SK-N-SH (cell line): ENCODE results near the gene UNKL. TPM values are rescaled to one million over a fixed set of nuclear protein-coding genes. Genes with fewer than 3 reads are reported as not detected.
"Not testable (repeated sequence)": the region's sequence is repeated elsewhere in the genome, so short reads cannot be mapped to it uniquely, and the experiment has no call there.

ENCODE experiments used
- CTCF ChIA-PET: fragments of 300-600, 350-600 bp; formaldehyde crosslinking; extraction: SDS; loops from one replicate; lab custom pipeline; 2021; lab: Yijun Ruan, JAX
- POLR2A ChIA-PET: fragments of 350-600 bp; sonication (Branson Sonifier 250); formaldehyde crosslinking; extraction: SDS; loops from one replicate; lab custom pipeline; 2020; ENCODE audit warnings: antibody characterized with exemption, inconsistent platforms; lab: Yijun Ruan, JAX
- DNase-seq: peaks from one replicate; pipeline ENCODE4 v3.0.0; 2012
- H2AFZ ChIP-seq: fragments of 200-600 bp; sonication (generic); 2 replicates; pipeline ENCODE4 v1.8.1; 2016; ENCODE audit warnings: antibody characterized with exemption, mild to moderate bottlenecking, low read depth
- H3F3A ChIP-seq: fragments of 200-600 bp; sonication (generic); replicated peaks from 2 replicates; pipeline ENCODE3; 2016; ENCODE audit warnings: antibody characterized with exemption, mild to moderate bottlenecking; ENCODE audit not compliant: insufficient read depth
- H3K27ac ChIP-seq, 2 experiments: fragments of 200-500 bp in 1 of 2; fragments of 200-600 bp in 1 of 2; sonication (Bioruptor generic) in 1 of 2; sonication (generic), shearing (Covaris generic) in 1 of 2; 2 replicates each; pipeline versions ENCODE4 v1.5.1 to v1.6.1; 2014 to 2016; ENCODE audit warnings: low read depth in 2 of 2, inconsistent platforms in 1 of 2, low read length in 1 of 2, mild to moderate bottlenecking in 1 of 2, mixed read lengths in 1 of 2
- H3K27me3 ChIP-seq: fragments of 200-600 bp; sonication (generic), shearing (Covaris generic); 2 replicates; pipeline ENCODE4 v1.6.1; 2016; ENCODE audit warnings: mixed run types; ENCODE audit not compliant: insufficient read depth
- H3K36me3 ChIP-seq, 2 experiments: fragments of 200-500 bp in 1 of 2; fragments of 200-600 bp in 1 of 2; sonication (Bioruptor generic) in 1 of 2; sonication (generic) in 1 of 2; replicated peaks in 1 of 2; 2 replicates each; pipeline versions ENCODE3 to v1.5.1; 2014 to 2016; ENCODE audit warnings: low read length in 1 of 2, mild to moderate bottlenecking in 1 of 2; ENCODE audit not compliant: insufficient read depth in 2 of 2, control insufficient read depth in 1 of 2
- H3K4me1 ChIP-seq, 2 experiments: fragments of 200-500 bp in 1 of 2; fragments of 200-600 bp in 1 of 2; sonication (Bioruptor generic) in 1 of 2; sonication (generic), shearing (Covaris generic) in 1 of 2; 2 replicates each; pipeline versions ENCODE4 v1.5.1 to v1.6.1; 2014 to 2016; ENCODE audit warnings: low read depth in 1 of 2, low read length in 1 of 2, mixed run types in 1 of 2; ENCODE audit not compliant: insufficient read depth in 2 of 2, control insufficient read depth in 1 of 2
- H3K4me2 ChIP-seq: fragments of 200-600 bp; sonication (generic), shearing (Covaris generic); 2 replicates; pipeline ENCODE4 v1.6.1; 2017; ENCODE audit warnings: mixed run types
- H3K4me3 ChIP-seq, 2 experiments: fragments of 200-500 bp in 1 of 2; fragments of 200-600 bp in 1 of 2; sonication (Bioruptor generic) in 1 of 2; sonication (generic), shearing (Covaris generic) in 1 of 2; 2 replicates each; pipeline versions ENCODE4 v1.5.1 to v1.8.1; 2014 to 2016; ENCODE audit warnings: low read depth in 2 of 2, inconsistent platforms in 1 of 2, low read length in 1 of 2, mild to moderate bottlenecking in 1 of 2, mixed read lengths in 1 of 2, moderate library complexity in 1 of 2
- H3K79me2 ChIP-seq: fragments of 200-600 bp; sonication (generic); 2 replicates; pipeline ENCODE4 v1.8.1; 2017; ENCODE audit warnings: mild to moderate bottlenecking; ENCODE audit not compliant: insufficient read depth
- H3K9ac ChIP-seq: fragments of 200-600 bp; sonication (generic); 2 replicates; pipeline ENCODE4 v1.6.1; 2017; ENCODE audit warnings: mixed run types
- H3K9me2 ChIP-seq: fragments of 200-600 bp; sonication (generic); 2 replicates; pipeline ENCODE4 v1.6.1; 2017; ENCODE audit warnings: mixed run types
- H3K9me3 ChIP-seq: fragments of 200-600 bp; sonication (generic); 2 replicates; pipeline ENCODE4 v1.6.1; 2017; ENCODE audit warnings: mixed run types, mild to moderate bottlenecking, moderate library complexity
- H4K20me1 ChIP-seq: fragments of 200-600 bp; sonication (generic); 2 replicates; pipeline ENCODE4 v1.6.1; 2017; ENCODE audit warnings: mild to moderate bottlenecking, mixed run types; ENCODE audit not compliant: insufficient read depth
- ELF1 ChIP-seq: IDR thresholded peaks from 2 replicates; pipeline ENCODE4 v1.4.0; 2012
- EP300 ChIP-seq, 2 experiments: IDR thresholded peaks; 2 replicates each; pipeline versions ENCODE4 v1.4.0 to v1.6.1; 2012; ENCODE audit warnings: borderline replicate concordance in 1 of 2, low read depth in 1 of 2, low read length in 1 of 2
- GATA2 ChIP-seq: sonication (generic); formaldehyde crosslinking; IDR thresholded peaks from 2 replicates; pipeline ENCODE4 v1.5.0; 2020; ENCODE audit warnings: mild to moderate bottlenecking, missing genetic modification reagents
- RXRA ChIP-seq: IDR thresholded peaks from 2 replicates; pipeline ENCODE4 v1.4.0; 2012; ENCODE audit warnings: low read depth, mild to moderate bottlenecking, borderline replicate concordance
- WGBS: methylation state at CpG from one replicate; pipeline ENCODE4 v1.1.6; 2017; ENCODE audit warnings: low lambda C conversion rate; 5-methylcytosine and 5-hydroxymethylcytosine counted together
- polyA plus RNA-seq, 3 experiments: library from polyadenylated mRNA; depleted of rRNA; stranded (reverse); fragments of >200 nt; gene quantifications; 2 replicates each; pipeline ENCODE4 v1.2.3, GENCODE V29; 2012
- TF ChIP-seq, protein P1 (sequence below): IDR thresholded peaks from 2 replicates; pipeline ENCODE4 v1.6.1; 2012; ENCODE audit warnings: mild to moderate bottlenecking, low read depth, low read length, moderate library complexity

Gene UNKL
- polyA plus RNA-seq, 1 of the 3 experiments (the other 2 are of a cell fraction) = 16.4 TPM

DNA sequence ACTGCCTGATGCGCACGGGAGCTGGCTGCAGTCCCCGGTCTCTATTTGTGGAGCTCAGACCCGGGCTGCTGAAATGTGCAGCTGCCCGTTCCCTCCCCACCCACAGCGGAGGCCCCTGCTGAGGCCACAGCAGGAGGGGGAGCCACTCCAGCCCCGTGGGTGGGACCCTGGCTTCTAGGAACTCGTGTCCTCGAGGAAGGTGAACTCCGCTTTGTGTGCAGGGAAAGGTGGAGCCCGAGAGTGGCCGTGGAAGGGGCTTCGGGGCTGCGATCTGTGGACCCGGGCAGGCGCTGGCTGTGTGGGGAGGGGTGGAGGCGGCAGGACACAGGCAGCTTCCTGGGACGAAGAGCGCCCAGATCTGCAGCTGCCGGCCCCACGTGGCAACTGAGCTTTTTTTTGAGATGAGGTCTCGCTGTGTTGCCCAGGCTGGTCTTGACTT is 26.9 kb upstream of the UNKL start (continued):
- TF ChIP-seq, protein P1, sequence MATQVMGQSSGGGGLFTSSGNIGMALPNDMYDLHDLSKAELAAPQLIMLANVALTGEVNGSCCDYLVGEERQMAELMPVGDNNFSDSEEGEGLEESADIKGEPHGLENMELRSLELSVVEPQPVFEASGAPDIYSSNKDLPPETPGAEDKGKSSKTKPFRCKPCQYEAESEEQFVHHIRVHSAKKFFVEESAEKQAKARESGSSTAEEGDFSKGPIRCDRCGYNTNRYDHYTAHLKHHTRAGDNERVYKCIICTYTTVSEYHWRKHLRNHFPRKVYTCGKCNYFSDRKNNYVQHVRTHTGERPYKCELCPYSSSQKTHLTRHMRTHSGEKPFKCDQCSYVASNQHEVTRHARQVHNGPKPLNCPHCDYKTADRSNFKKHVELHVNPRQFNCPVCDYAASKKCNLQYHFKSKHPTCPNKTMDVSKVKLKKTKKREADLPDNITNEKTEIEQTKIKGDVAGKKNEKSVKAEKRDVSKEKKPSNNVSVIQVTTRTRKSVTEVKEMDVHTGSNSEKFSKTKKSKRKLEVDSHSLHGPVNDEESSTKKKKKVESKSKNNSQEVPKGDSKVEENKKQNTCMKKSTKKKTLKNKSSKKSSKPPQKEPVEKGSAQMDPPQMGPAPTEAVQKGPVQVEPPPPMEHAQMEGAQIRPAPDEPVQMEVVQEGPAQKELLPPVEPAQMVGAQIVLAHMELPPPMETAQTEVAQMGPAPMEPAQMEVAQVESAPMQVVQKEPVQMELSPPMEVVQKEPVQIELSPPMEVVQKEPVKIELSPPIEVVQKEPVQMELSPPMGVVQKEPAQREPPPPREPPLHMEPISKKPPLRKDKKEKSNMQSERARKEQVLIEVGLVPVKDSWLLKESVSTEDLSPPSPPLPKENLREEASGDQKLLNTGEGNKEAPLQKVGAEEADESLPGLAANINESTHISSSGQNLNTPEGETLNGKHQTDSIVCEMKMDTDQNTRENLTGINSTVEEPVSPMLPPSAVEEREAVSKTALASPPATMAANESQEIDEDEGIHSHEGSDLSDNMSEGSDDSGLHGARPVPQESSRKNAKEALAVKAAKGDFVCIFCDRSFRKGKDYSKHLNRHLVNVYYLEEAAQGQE = no peak
- TF ChIP-seq RXRA (no peak), ELF1 (no peak)
- TF ChIP-seq, all 33 proteins: peak for 0

DNA sequence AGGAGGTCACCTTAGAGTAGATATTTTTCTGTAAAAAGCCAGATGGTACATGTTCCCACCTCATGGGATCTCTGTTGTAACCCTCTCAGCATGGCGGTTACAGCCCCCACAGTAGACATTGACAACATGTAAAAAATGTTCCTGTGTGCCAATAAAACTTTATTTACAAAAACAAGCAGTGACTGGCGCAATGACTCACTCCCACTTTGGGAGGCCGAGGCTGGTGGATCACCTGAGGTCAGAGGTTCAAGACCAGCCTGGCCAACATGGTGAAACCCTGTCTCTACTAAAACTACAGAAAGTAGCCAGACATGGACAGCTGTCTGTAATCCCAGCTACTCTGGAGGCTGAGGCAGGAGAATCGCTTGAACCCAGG is 25.2 kb upstream of the UNKL start:
- H3K4me1 ChIP-seq, H3K9me3 ChIP-seq, H3K4me3 ChIP-seq, H3K36me3 ChIP-seq, H3K4me2 ChIP-seq, H4K20me1 ChIP-seq, CTCF ChIA-PET, H2AFZ ChIP-seq, H3K9me2 ChIP-seq, H3F3A ChIP-seq, H3K27ac ChIP-seq, H3K79me2 ChIP-seq, DNase-seq, H3K27me3 ChIP-seq, H3K9ac ChIP-seq, POLR2A ChIA-PET: not testable (repeated sequence)
- 88% methylated on average over 4 of the region's 4 CpGs for WGBS

DNA sequence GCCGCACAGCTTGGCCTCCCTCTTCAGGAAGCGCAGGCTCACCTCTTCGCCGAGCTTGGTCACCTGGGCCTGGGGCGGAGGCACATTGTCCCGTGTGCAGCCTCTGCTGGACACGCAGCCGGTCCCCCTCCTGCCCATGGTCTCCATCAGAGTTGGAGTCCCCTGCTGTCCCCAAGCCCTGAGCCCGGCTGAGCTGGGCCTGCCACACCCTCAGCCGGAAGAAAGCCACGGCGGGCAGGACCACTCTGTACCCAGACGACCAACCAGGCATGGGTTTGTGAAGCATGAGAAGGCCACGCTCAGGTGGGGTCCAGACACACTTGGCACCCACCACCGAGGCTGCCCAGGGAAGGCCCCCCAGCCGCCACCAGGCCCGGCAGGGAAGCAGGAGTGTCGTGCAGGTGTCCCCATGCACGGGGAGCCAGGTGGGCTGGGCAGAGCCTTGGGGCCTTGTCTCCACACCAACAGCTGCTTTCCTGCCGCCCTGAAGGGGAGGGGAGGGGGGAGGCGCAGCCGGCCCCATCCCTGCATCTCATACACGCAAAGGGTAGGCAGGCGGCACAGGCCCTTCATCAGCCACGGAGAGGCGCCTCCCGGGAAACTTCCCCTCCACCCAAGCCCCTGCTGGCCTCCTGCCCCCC is 24.7 kb upstream of the UNKL start:
- Histone ChIP-seq H3K27ac (no peak overlapping the region), H3K27me3 (no peaks in the 10 kb centered on the region), H3K9ac (no peak overlapping the region), H3K4me2 (no peak overlapping the region), H2AFZ (no peak overlapping the region), H3K9me2 (no peaks in the 10 kb centered on the region), H3K4me1 (no peaks in the 10 kb centered on the region; a peak in 1 of 4 replicates), H4K20me1 (no peaks in the 10 kb centered on the region), H3K4me3 (no peak overlapping the region), H3F3A (no peaks in the 10 kb centered on the region), H3K36me3 (no peaks in the 10 kb centered on the region), H3K9me3 (no peaks in the 10 kb centered on the region), H3K79me2 (no peaks in the 10 kb centered on the region)
- ChIA-PET CTCF (no interaction called here), POLR2A (interaction anchor here (1.2 kb wide), 1 partner anchor 9 kb away, joined by 3 read pairs; the partner anchor contains the start of gene PERCC1)
- TF ChIP-seq GATA2 = no peak
- TF ChIP-seq EP300 (IDR thresholded peaks at IDR 0.05; ENCODE audit: borderline replicate concordance in 1 of 2, low read depth in 1 of 2, low read length in 1 of 2) = no peak
- 90% methylated on average over 15 of the region's 27 CpGs for WGBS
- no peak for DNase-seq
